ENCODE results near the gene BBS2. TPM values are rescaled to one million over a fixed set of nuclear protein-coding genes. Genes with fewer than 3 reads are reported as not detected.

BBS2 gene
- total and polyA plus RNA-seq, 2 of the 4 experiments (the other 2 are of a cell fraction) = 18.6 to 32.3 TPM

DNA sequence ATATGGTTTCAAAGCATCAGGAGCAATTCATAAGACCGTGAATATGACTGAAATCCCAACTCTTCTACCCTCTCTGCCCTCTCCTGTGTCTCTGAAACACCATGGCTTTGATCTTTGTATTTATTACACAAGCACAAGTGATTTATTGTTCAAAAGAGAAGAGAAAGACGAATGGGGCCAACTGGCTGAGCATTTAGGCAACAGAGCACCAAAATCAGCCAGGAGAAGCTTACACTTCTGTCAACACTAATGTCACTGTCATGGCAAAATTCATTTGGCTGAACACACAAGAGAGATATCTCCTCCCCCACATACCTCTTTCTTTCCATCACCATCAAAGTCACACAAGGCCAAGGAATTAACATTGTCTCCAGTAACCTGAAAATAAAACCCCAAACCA is 9.3 kb downstream of the BBS2 start:
- Histone ChIP-seq H3K14ac (replicated peaks; ENCODE audit: low read depth, low read length) (no peak overlapping the region), H3K9me1 (ENCODE audit: insufficient read depth, low read length) (peaks cover 2% of the 10 kb centered on the region), H3K79me1 (ENCODE audit: low read depth in 1 of 2, low read length in 2 of 2) (peaks cover 4 to 5% of the 10 kb centered on the region in 2 experiments), H3K4me3 (ENCODE audit: insufficient read depth, low read depth, low read length) (no peak overlapping the region), H3K4me1 (ENCODE audit: control insufficient read depth, insufficient read depth, low read length) (peaks cover 1% of the 10 kb centered on the region; the same call in 1 of the 2 replicates), H2AFZ (replicated peaks; ENCODE audit: low read length, poor library complexity) (no peak overlapping the region), H2BK5ac (ENCODE audit: low read depth, low read length, poor library complexity, severe bottlenecking) (peak overlapping the region; percentile 20), H4K5ac (ENCODE audit: low read depth, low read length) (no peak overlapping the region; the same call in 1 of the 2 replicates), H4K8ac (ENCODE audit: low read depth in 2 of 2, low read length in 2 of 2) (no peak overlapping the region; a peak in 1 of 4 replicates), H3K27me3 (ENCODE audit: control insufficient read depth, insufficient read depth, low read length) (no peaks in the 10 kb centered on the region), H3K56ac (ENCODE audit: extremely low read depth, insufficient read depth, low read length) (no peak overlapping the region), H3K4ac (ENCODE audit: low read depth, low read length) (no peak overlapping the region), H3K18ac (ENCODE audit: low read depth, low read length) (no peak overlapping the region), H3K36me3 (ENCODE audit: control insufficient read depth, insufficient read depth, low read length) (peaks cover 10% of the 10 kb centered on the region), H2BK15ac (ENCODE audit: low read depth, low read length) (no peak overlapping the region), H3K27ac (ENCODE audit: insufficient read depth, low read length) (no peak overlapping the region), H4K91ac (ENCODE audit: insufficient read depth, low read depth, low read length) (no peak overlapping the region), H2BK120ac (ENCODE audit: low read depth, low read length) (no peak overlapping the region), H3K4me2 (ENCODE audit: low read depth, low read length) (no peak overlapping the region), H3K9ac (ENCODE audit: low read depth, low read length) (no peak overlapping the region), H4K20me1 (ENCODE audit: insufficient read depth, low read length) (no peaks in the 10 kb centered on the region), H2BK20ac (ENCODE audit: low read depth, low read length) (no peak overlapping the region; the same call in 1 of the 2 replicates), H2AK9ac (replicated peaks; ENCODE audit: low read depth, low read length, poor library complexity) (no peak overlapping the region), H3K9me3 (ENCODE audit: control insufficient read depth, insufficient read depth, low read length) (no peaks in the 10 kb centered on the region), H3K23ac (ENCODE audit: low read depth, low read length) (peak overlapping the region; percentile 20; the same call in 1 of the 2 replicates), H2AK5ac (ENCODE audit: low read depth, low read length) (no peak overlapping the region)
- no CpG with 5 or more reads among the region's 2 CpGs for WGBS, 2 experiments (ENCODE audit: extremely low coverage in 2 of 2, insufficient read length in 1 of 2)
- CTCF ChIA-PET = no interaction called here
- BruUV-seq (replicated peaks) = no TSS peak
- TF ChIP-seq RCOR1 (IDR thresholded peaks at IDR 0.05; ENCODE audit: insufficient replicate concordance, low read length) (no peak), MXI1 (IDR thresholded peaks at IDR 0.05; ENCODE audit: borderline replicate concordance, low read depth, low read length) (no peak), BHLHE40 (IDR thresholded peaks at IDR 0.05; ENCODE audit: low read depth, low read length) (no peak), RAD21 (IDR thresholded peaks at IDR 0.05; ENCODE audit: low read length) (no peak), FOS (IDR thresholded peaks at IDR 0.05; ENCODE audit: low read depth, low read length) (no peak), CHD1 (IDR thresholded peaks at IDR 0.05; ENCODE audit: low read depth, low read length) (no peak), MAFK (IDR thresholded peaks at IDR 0.05; ENCODE audit: low read depth, low read length) (no peak), USF2 (IDR thresholded peaks at IDR 0.05; ENCODE audit: low read depth, low read length) (no peak)
- TF ChIP-seq, protein P1, sequence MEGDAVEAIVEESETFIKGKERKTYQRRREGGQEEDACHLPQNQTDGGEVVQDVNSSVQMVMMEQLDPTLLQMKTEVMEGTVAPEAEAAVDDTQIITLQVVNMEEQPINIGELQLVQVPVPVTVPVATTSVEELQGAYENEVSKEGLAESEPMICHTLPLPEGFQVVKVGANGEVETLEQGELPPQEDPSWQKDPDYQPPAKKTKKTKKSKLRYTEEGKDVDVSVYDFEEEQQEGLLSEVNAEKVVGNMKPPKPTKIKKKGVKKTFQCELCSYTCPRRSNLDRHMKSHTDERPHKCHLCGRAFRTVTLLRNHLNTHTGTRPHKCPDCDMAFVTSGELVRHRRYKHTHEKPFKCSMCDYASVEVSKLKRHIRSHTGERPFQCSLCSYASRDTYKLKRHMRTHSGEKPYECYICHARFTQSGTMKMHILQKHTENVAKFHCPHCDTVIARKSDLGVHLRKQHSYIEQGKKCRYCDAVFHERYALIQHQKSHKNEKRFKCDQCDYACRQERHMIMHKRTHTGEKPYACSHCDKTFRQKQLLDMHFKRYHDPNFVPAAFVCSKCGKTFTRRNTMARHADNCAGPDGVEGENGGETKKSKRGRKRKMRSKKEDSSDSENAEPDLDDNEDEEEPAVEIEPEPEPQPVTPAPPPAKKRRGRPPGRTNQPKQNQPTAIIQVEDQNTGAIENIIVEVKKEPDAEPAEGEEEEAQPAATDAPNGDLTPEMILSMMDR (conservative IDR thresholded peaks at IDR 0.05; ENCODE audit: low read depth, low read length) = no peak
- TF ChIP-seq, protein P2, sequence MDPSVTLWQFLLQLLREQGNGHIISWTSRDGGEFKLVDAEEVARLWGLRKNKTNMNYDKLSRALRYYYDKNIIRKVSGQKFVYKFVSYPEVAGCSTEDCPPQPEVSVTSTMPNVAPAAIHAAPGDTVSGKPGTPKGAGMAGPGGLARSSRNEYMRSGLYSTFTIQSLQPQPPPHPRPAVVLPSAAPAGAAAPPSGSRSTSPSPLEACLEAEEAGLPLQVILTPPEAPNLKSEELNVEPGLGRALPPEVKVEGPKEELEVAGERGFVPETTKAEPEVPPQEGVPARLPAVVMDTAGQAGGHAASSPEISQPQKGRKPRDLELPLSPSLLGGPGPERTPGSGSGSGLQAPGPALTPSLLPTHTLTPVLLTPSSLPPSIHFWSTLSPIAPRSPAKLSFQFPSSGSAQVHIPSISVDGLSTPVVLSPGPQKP (IDR thresholded peaks at IDR 0.05; ENCODE audit: borderline replicate concordance, low read depth, low read length) = no peak
- ATAC-seq (ENCODE audit: low read depth) (no peak), DNase-seq (no peak)
- in situ Hi-C loops (cut with MboI; ENCODE audit: low sequenced_read_pairs) = loop anchor here (5.0 kb wide), 1 partner anchor 92 kb away; no protein-coding TSS in a partner anchor
- intact Hi-C loops (cut with micrococcal nuclease) = no loop called here
- POLR2A ChIA-PET (ENCODE audit: unreplicated experiment) = no interaction called here
- dilution Hi-C loops (cut with HindIII; ENCODE audit: low sequenced_read_pairs, unreplicated experiment) = no loop called here
